ENCODE data around the gene OSCP1.

Gene OSCP1

GRCh38 chr1:36420836-36421317 lies 29.4 kb downstream of the OSCP1 start:
- Histone ChIP-seq H3K9me2 (ENCODE audit: low read depth, low read length) (no peaks in the 10 kb centered on the region), H3K4me2 (ENCODE audit: low read length) (no peak overlapping the region), H3F3A (ENCODE audit: insufficient read depth, low read length) (no peaks in the 10 kb centered on the region), H3K9ac (ENCODE audit: low read length) (no peak overlapping the region), H3K4me1 (ENCODE audit: insufficient read depth, low read length, severe bottlenecking) (peaks cover 21% of the 10 kb centered on the region), H3K36me3 (ENCODE audit: insufficient read depth, low read length) (no peaks in the 10 kb centered on the region), H3K27ac (ENCODE audit: low read depth, low read length, poor library complexity, severe bottlenecking) (no peak overlapping the region), H3K9me3 (ENCODE audit: low read length) (no peaks in the 10 kb centered on the region), H2AFZ (ENCODE audit: low read length) (no peak overlapping the region), H3K4me3 (ENCODE audit: low read depth, low read length, poor library complexity, severe bottlenecking) (no peak overlapping the region), H4K20me1 (ENCODE audit: insufficient read depth, low read length) (no peaks in the 10 kb centered on the region), H3K27me3 (ENCODE audit: insufficient read depth, low read length) (no peaks in the 10 kb centered on the region), H3K79me2 (ENCODE audit: insufficient read depth, low read length) (no peaks in the 10 kb centered on the region)
- no peak for TF ChIP-seq EZH2 (IDR thresholded peaks at IDR 0.05; ENCODE audit: borderline replicate concordance, low read length)
- TF ChIP-seq CTCF (IDR thresholded peaks at IDR 0.05; ENCODE audit: low read length): peak; percentile 94

- H2AFZ ChIP-seq (ENCODE audit: low read length): no peak overlapping the region
- no peak overlapping the region for H3K4me3 ChIP-seq (ENCODE audit: low read depth, low read length, poor library complexity, severe bottlenecking)
- H3K36me3 ChIP-seq (ENCODE audit: insufficient read depth, low read length): no peaks in the 10 kb centered on the region
- peaks cover 21% of the 10 kb centered on the region for H3K4me1 ChIP-seq (ENCODE audit: insufficient read depth, low read length, severe bottlenecking)
- no peaks in the 10 kb centered on the region for H3F3A ChIP-seq (ENCODE audit: insufficient read depth, low read length)
- no peak overlapping the region for H3K4me2 ChIP-seq (ENCODE audit: low read length)
- H3K9me3 ChIP-seq (ENCODE audit: low read length): no peaks in the 10 kb centered on the region
- H3K27me3 ChIP-seq (ENCODE audit: insufficient read depth, low read length): no peaks in the 10 kb centered on the region
- TF ChIP-seq EZH2 (IDR thresholded peaks at IDR 0.05; ENCODE audit: borderline replicate concordance, low read length): no peak
- no peak for TF ChIP-seq CTCF (IDR thresholded peaks at IDR 0.05; ENCODE audit: low read length)
- H3K9ac ChIP-seq (ENCODE audit: low read length): no peak overlapping the region
- H3K79me2 ChIP-seq (ENCODE audit: insufficient read depth, low read length): no peaks in the 10 kb centered on the region
- no peak overlapping the region for H3K27ac ChIP-seq (ENCODE audit: low read depth, low read length, poor library complexity, severe bottlenecking)
- H3K9me2 ChIP-seq (ENCODE audit: low read depth, low read length): no peaks in the 10 kb centered on the region
- no peaks in the 10 kb centered on the region for H4K20me1 ChIP-seq (ENCODE audit: insufficient read depth, low read length)
These were observed 29.8 kb downstream of the OSCP1 start for GRCh38 chr1:36420409-36420808.

- H3K9ac ChIP-seq (ENCODE audit: low read length): no peak overlapping the region
- TF ChIP-seq CTCF (IDR thresholded peaks at IDR 0.05; ENCODE audit: low read length): no peak
- TF ChIP-seq EZH2 (IDR thresholded peaks at IDR 0.05; ENCODE audit: borderline replicate concordance, low read length): no peak
- H4K20me1 ChIP-seq (ENCODE audit: insufficient read depth, low read length): no peaks in the 10 kb centered on the region
- H3K27ac ChIP-seq (ENCODE audit: low read depth, low read length, poor library complexity, severe bottlenecking): no peak overlapping the region
- no peak overlapping the region for H2AFZ ChIP-seq (ENCODE audit: low read length)
- no peaks in the 10 kb centered on the region for H3K79me2 ChIP-seq (ENCODE audit: insufficient read depth, low read length)
- H3K4me1 ChIP-seq (ENCODE audit: insufficient read depth, low read length, severe bottlenecking): peaks cover 21% of the 10 kb centered on the region
- no peaks in the 10 kb centered on the region for H3K9me2 ChIP-seq (ENCODE audit: low read depth, low read length)
- no peak overlapping the region for H3K4me2 ChIP-seq (ENCODE audit: low read length)
- H3K9me3 ChIP-seq (ENCODE audit: low read length): peaks cover 2% of the 10 kb centered on the region; the same call in 1 of the 2 replicates
- H3K27me3 ChIP-seq (ENCODE audit: insufficient read depth, low read length): no peaks in the 10 kb centered on the region
- H3K4me3 ChIP-seq (ENCODE audit: low read depth, low read length, poor library complexity, severe bottlenecking): no peak overlapping the region
- no peaks in the 10 kb centered on the region for H3K36me3 ChIP-seq (ENCODE audit: insufficient read depth, low read length)
- H3F3A ChIP-seq (ENCODE audit: insufficient read depth, low read length): no peaks in the 10 kb centered on the region
These were observed 30.7 kb downstream of the OSCP1 start for GRCh38 chr1:36419569-36419968.
